Keratinocyte (primary cell): Measurements from ENCODE around the gene DNAJC17. TPM values are rescaled to one million over a fixed set of nuclear protein-coding genes. Genes with fewer than 3 reads are reported as not detected.

Experiments
- DNase-seq: peaks from one replicate; pipeline ENCODE4 v3.0.0-alpha.2; 2011; ENCODE audit warnings: low read depth, missing footprints, low spot score
- FAIRE-seq: peaks from 2 replicates; lab custom pipeline; 2011; peaks lifted over from hg19 to GRCh38; lab: Jason Lieb, UNC
- H2AFZ ChIP-seq: 2 replicates; pipeline ENCODE4 v1.6.0; 2012; ENCODE audit warnings: low read length, control low read depth, inconsistent platforms; ENCODE audit not compliant: control insufficient read depth
- H3K27ac ChIP-seq: 2 replicates; pipeline ENCODE4 v1.5.1; 2011; ENCODE audit warnings: low read length; ENCODE audit not compliant: control insufficient read depth, insufficient read depth
- H3K27me3 ChIP-seq: 3 replicates; pipeline ENCODE4 v1.6.0; 2011; ENCODE audit warnings: low read length; ENCODE audit not compliant: control insufficient read depth, insufficient read depth; ENCODE audit errors: extremely low read depth
- H3K36me3 ChIP-seq, 2 experiments: 2 replicates in 1 of 2; 3 replicates in 1 of 2; pipeline ENCODE4 v1.5.1; 2011; ENCODE audit warnings: low read length in 2 of 2, mild to moderate bottlenecking in 1 of 2; ENCODE audit not compliant: control insufficient read depth in 2 of 2, insufficient read depth in 2 of 2; ENCODE audit errors: extremely low read depth in 1 of 2
- H3K4me1 ChIP-seq: 3 replicates; pipeline ENCODE4 v1.5.1; 2011; ENCODE audit warnings: low read length; ENCODE audit not compliant: control insufficient read depth, insufficient read depth; ENCODE audit errors: extremely low read depth
- H3K4me2 ChIP-seq: 3 replicates; pipeline ENCODE4 v1.6.0; 2011; ENCODE audit warnings: low read depth, low read length; ENCODE audit not compliant: control insufficient read depth, insufficient read depth; ENCODE audit errors: extremely low read depth
- H3K4me3 ChIP-seq, 3 experiments: fragments of 200-600 bp in 1 of 3; sonication (generic) in 1 of 3; 2 replicates in 2 of 3; 3 replicates in 1 of 3; pipeline ENCODE4 v1.5.1; 2011 to 2016; ENCODE audit warnings: low read length in 3 of 3, mild to moderate bottlenecking in 3 of 3, control low read depth in 2 of 3, inconsistent platforms in 1 of 3, low read depth in 1 of 3, mixed read lengths in 1 of 3, mixed run types in 1 of 3, moderate library complexity in 1 of 3; ENCODE audit not compliant: control insufficient read depth in 2 of 3, insufficient read depth in 2 of 3; ENCODE audit errors: extremely low read depth in 1 of 3
- H3K79me2 ChIP-seq: 2 replicates; pipeline ENCODE4 v1.6.0; 2012; ENCODE audit warnings: low read length; ENCODE audit not compliant: control insufficient read depth, insufficient read depth
- H3K9ac ChIP-seq: 3 replicates; pipeline ENCODE4 v1.6.0; 2011; ENCODE audit warnings: low read length; ENCODE audit not compliant: control insufficient read depth, insufficient read depth; ENCODE audit errors: extremely low read depth
- H3K9me1 ChIP-seq: 3 replicates; pipeline ENCODE4 v1.6.0; 2011; ENCODE audit warnings: low read length; ENCODE audit not compliant: control insufficient read depth, insufficient read depth; ENCODE audit errors: extremely low read depth
- H3K9me3 ChIP-seq: 2 replicates; pipeline ENCODE4 v1.5.1; 2012; ENCODE audit warnings: low read depth, low read length; ENCODE audit not compliant: control insufficient read depth
- H4K20me1 ChIP-seq: 3 replicates; pipeline ENCODE4 v1.6.0; 2011; ENCODE audit warnings: low read length; ENCODE audit not compliant: control insufficient read depth, insufficient read depth; ENCODE audit errors: extremely low read depth
- EZH2 ChIP-seq: IDR thresholded peaks from one replicate; pipeline ENCODE4 v1.6.1; 2012; ENCODE audit warnings: inconsistent platforms, mild to moderate bottlenecking, low read length, moderate library complexity
- dilution Hi-C: fragments of 300-500 bp; cut with MboI; formaldehyde crosslinking; loops from one replicate; pipeline ENCODE4 v1.7.0; 2020; ENCODE audit warnings: low sequenced_read_pairs; ENCODE audit not compliant: extremely low pct_ligation_motif_present
- polyA plus RNA-seq, 5 experiments: library from polyadenylated mRNA; depleted of rRNA in 3 of 5; stranded (reverse) in 3 of 5; stranded (forward) in 1 of 5; unstranded in 1 of 5; fragments of >200 nt; gene quantifications; 1 replicate in 1 of 5; 2 replicates in 3 of 5; 3 replicates in 1 of 5; pipeline versions ENCODE4 v1.2.1 to v1.2.3, GENCODE V29; 2011 to 2012; ENCODE audit warnings: missing spikeins in 2 of 5, low read depth in 1 of 5, low replicate concordance in 1 of 5
- TF ChIP-seq, protein P1 (sequence below), 3 experiments: IDR thresholded peaks in 1 of 3; conservative IDR thresholded peaks in 1 of 3; optimal IDR thresholded peaks in 1 of 3; 2 replicates in 2 of 3; 3 replicates in 1 of 3; pipeline versions ENCODE3 to v1.5.1; 2011; ENCODE audit warnings: low read length in 3 of 3, mild to moderate bottlenecking in 3 of 3, moderate library complexity in 2 of 3, control low read depth in 1 of 3, inconsistent platforms in 1 of 3; ENCODE audit not compliant: insufficient read depth in 2 of 3; ENCODE audit errors: extremely low read depth in 1 of 3

Gene DNAJC17
- polyA plus RNA-seq, 1 donor (not counting 4 experiments of a cell fraction or from before 2014, with no cell fraction given), result 35.3 TPM

DNA sequence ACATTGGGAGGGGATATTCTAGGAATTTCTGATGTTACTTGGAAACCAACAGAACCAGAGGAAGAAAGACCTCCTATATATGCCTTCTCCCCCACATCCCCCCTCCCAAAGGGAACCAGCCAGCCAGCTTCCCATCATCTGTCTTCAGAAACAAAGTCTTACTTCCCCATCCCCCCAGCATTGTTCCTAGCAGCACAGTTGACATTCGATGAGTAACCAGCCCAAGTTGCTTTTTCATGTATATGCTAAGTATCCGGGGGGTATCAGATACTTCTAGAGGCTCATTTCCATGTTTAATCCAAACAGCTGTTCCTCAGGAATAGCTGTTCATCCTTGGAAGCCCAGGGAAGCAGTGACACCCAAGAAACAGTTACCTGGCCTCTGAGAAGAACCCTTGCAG lies 68.2 kb downstream of the DNAJC17 start:
- Histone ChIP-seq H3K4me1 (peaks cover 7% of the 10 kb centered on the region), H3K27me3 (no peaks in the 10 kb centered on the region), H3K4me3 (no peak overlapping the region), H3K36me3 (peaks cover 31 to 33% of the 10 kb centered on the region in 2 experiments), H2AFZ (no peak overlapping the region), H3K79me2 (no peaks in the 10 kb centered on the region), H3K9me1 (no peaks in the 10 kb centered on the region), H3K27ac (no peak overlapping the region), H3K9ac (no peak overlapping the region), H3K9me3 (no peaks in the 10 kb centered on the region), H4K20me1 (no peaks in the 10 kb centered on the region), H3K4me2 (no peak overlapping the region)
- dilution Hi-C loops, result no loop called here
- no peak for TF ChIP-seq EZH2
- TF ChIP-seq, protein P1, sequence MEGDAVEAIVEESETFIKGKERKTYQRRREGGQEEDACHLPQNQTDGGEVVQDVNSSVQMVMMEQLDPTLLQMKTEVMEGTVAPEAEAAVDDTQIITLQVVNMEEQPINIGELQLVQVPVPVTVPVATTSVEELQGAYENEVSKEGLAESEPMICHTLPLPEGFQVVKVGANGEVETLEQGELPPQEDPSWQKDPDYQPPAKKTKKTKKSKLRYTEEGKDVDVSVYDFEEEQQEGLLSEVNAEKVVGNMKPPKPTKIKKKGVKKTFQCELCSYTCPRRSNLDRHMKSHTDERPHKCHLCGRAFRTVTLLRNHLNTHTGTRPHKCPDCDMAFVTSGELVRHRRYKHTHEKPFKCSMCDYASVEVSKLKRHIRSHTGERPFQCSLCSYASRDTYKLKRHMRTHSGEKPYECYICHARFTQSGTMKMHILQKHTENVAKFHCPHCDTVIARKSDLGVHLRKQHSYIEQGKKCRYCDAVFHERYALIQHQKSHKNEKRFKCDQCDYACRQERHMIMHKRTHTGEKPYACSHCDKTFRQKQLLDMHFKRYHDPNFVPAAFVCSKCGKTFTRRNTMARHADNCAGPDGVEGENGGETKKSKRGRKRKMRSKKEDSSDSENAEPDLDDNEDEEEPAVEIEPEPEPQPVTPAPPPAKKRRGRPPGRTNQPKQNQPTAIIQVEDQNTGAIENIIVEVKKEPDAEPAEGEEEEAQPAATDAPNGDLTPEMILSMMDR (optimal IDR thresholded peaks at IDR 0.05 in 1 of 3, IDR thresholded peaks at IDR 0.05 in 1 of 3, conservative IDR thresholded peaks at IDR 0.05 in 1 of 3; ENCODE audit: extremely low read depth in 1 of 3, insufficient read depth in 2 of 3, low read length in 3 of 3), result no peak
- DNase-seq (no peak), FAIRE-seq (no peak)

GRCh38 chr15:40737048-40737447 lies 70.2 kb downstream of the DNAJC17 start:
- TF ChIP-seq, protein P1 (optimal IDR thresholded peaks at IDR 0.05 in 1 of 3, IDR thresholded peaks at IDR 0.05 in 1 of 3, conservative IDR thresholded peaks at IDR 0.05 in 1 of 3; ENCODE audit: extremely low read depth in 1 of 3, insufficient read depth in 2 of 3, low read length in 3 of 3), result no peak
- TF ChIP-seq EZH2, result no peak
- H3K4me2 ChIP-seq, result no peak overlapping the region

More at GRCh38 chr15:40737048-40737447, 70.2 kb downstream of the DNAJC17 start:
- no peaks in the 10 kb centered on the region for H3K9me1 ChIP-seq
- no peaks in the 10 kb centered on the region for H3K27me3 ChIP-seq
- no peak for FAIRE-seq
- no peaks in the 10 kb centered on the region for H3K79me2 ChIP-seq
- H3K36me3 ChIP-seq, result peaks cover 21 to 22% of the 10 kb centered on the region in 2 experiments
- H3K4me1 ChIP-seq, result no peaks in the 10 kb centered on the region
- no peaks in the 10 kb centered on the region for H4K20me1 ChIP-seq
- no peak overlapping the region for H2AFZ ChIP-seq
- H3K4me3 ChIP-seq, result no peak overlapping the region
- no peak overlapping the region for H3K27ac ChIP-seq
- H3K9ac ChIP-seq, result no peak overlapping the region
- dilution Hi-C loops, result no loop called here
- no peaks in the 10 kb centered on the region for H3K9me3 ChIP-seq
- no peak for DNase-seq
